Skeletal muscle tissue (tissue), 4 donors: ENCODE results near the gene ERCC6. TPM values are rescaled to one million over a fixed set of nuclear protein-coding genes. Genes with fewer than 3 reads are reported as not detected.

ENCODE experiments used
- H3K27ac ChIP-seq: one replicate; pipeline ENCODE4 v1.7.0; 2013; ENCODE audit warnings: mild to moderate bottlenecking, low read depth, low read length, inconsistent platforms
- H3K27me3 ChIP-seq, 3 donors: one replicate each; pipeline ENCODE4 v1.7.0; 2013; ENCODE audit warnings: low read length in 3 of 3; ENCODE audit not compliant: control insufficient read depth in 3 of 3, insufficient read depth in 3 of 3
- H3K36me3 ChIP-seq, 3 donors: one replicate each; pipeline ENCODE4 v1.7.0; 2013; ENCODE audit warnings: low read length in 3 of 3; ENCODE audit not compliant: control insufficient read depth in 3 of 3, insufficient read depth in 3 of 3
- H3K4me1 ChIP-seq, 3 donors: one replicate each; pipeline ENCODE4 v1.7.0; 2013; ENCODE audit warnings: low read length in 3 of 3, mild to moderate bottlenecking in 3 of 3; ENCODE audit not compliant: control insufficient read depth in 3 of 3, insufficient read depth in 3 of 3
- H3K4me3 ChIP-seq, 3 donors: one replicate each; pipeline ENCODE4 v1.7.0; 2013; ENCODE audit warnings: low read length in 3 of 3
- H3K9ac ChIP-seq, 3 donors: one replicate each; pipeline ENCODE4 v1.7.0; 2013; ENCODE audit warnings: low read length in 3 of 3, mild to moderate bottlenecking in 3 of 3, moderate library complexity in 2 of 3, low read depth in 1 of 3
- H3K9me3 ChIP-seq, 3 donors: one replicate each; pipeline ENCODE4 v1.7.0; 2013; ENCODE audit warnings: low read length in 3 of 3; ENCODE audit not compliant: control insufficient read depth in 3 of 3
- total RNA-seq: library from RNA; depleted of rRNA; stranded (reverse); fragments of >200 nt; gene quantifications from one replicate; pipeline ENCODE4 v1.2.3, GENCODE V29; 2014
- donor health status: Osteomylitis.

The ERCC6 gene
- total RNA-seq, 1 donor from 2014 or later = 24.0 TPM

- Histone ChIP-seq H3K9ac (no peak overlapping the region), H3K36me3 (no peaks in the 10 kb centered on the region), H3K4me1 (no peaks in the 10 kb centered on the region), H3K27me3 (peaks cover 0 to 4% (median 3%) of the 10 kb centered on the region in 3 donors), H3K4me3 (no peak overlapping the region), H3K27ac (no peak overlapping the region), H3K9me3 (peaks cover 0 to 2% (median 0%) of the 10 kb centered on the region in 3 donors)
These were observed 30.2 kb upstream of the ERCC6 start for GRCh38 chr10:49569031-49569631.

- no peak overlapping the region for H3K27ac ChIP-seq
- peaks cover 0 to 2% (median 0%) of the 10 kb centered on the region in 3 donors for H3K9me3 ChIP-seq
- H3K9ac ChIP-seq = no peak overlapping the region
- H3K27me3 ChIP-seq = peaks cover 0 to 5% (median 3%) of the 10 kb centered on the region in 3 donors
- no peaks in the 10 kb centered on the region for H3K36me3 ChIP-seq
- no peaks in the 10 kb centered on the region for H3K4me1 ChIP-seq
- no peak overlapping the region for H3K4me3 ChIP-seq
These were observed 29.3 kb upstream of the ERCC6 start for GRCh38 chr10:49568235-49568634.

- no peaks in the 10 kb centered on the region for H3K36me3 ChIP-seq
- H3K27me3 ChIP-seq = peaks cover 0 to 7% (median 3%) of the 10 kb centered on the region in 3 donors
- H3K9me3 ChIP-seq = peaks cover 0 to 2% (median 0%) of the 10 kb centered on the region in 3 donors
- no peak overlapping the region for H3K27ac ChIP-seq
- H3K4me1 ChIP-seq = no peaks in the 10 kb centered on the region
- no peak overlapping the region for H3K4me3 ChIP-seq
- no peak overlapping the region for H3K9ac ChIP-seq
These were observed 28.9 kb upstream of the ERCC6 start for GRCh38 chr10:49567810-49568209.

GRCh38 chr10:49564461-49565009, 25.6 kb upstream of the ERCC6 start:
- H3K4me3 ChIP-seq = no peak overlapping the region
- peaks cover 0 to 4% (median 3%) of the 10 kb centered on the region in 3 donors for H3K27me3 ChIP-seq

GRCh38 chr10:49562893-49563292, 24.0 kb upstream of the ERCC6 start:
- H3K27ac ChIP-seq = no peak overlapping the region
- H3K27me3 ChIP-seq = peaks cover 0 to 4% (median 3%) of the 10 kb centered on the region in 3 donors
- no peaks in the 10 kb centered on the region for H3K9me3 ChIP-seq
- H3K4me3 ChIP-seq = no peak overlapping the region
- no peaks in the 10 kb centered on the region for H3K36me3 ChIP-seq
- no peaks in the 10 kb centered on the region for H3K4me1 ChIP-seq
- H3K9ac ChIP-seq = no peak overlapping the region

More at GRCh38 chr10:49564461-49565009, 25.6 kb upstream of the ERCC6 start:
- Histone ChIP-seq H3K4me1 (no peaks in the 10 kb centered on the region), H3K9me3 (no peaks in the 10 kb centered on the region), H3K36me3 (no peaks in the 10 kb centered on the region), H3K9ac (no peak overlapping the region), H3K27ac (no peak overlapping the region)

GRCh38 chr10:49560526-49560925, 21.6 kb upstream of the ERCC6 start:
- Histone ChIP-seq H3K27ac (no peak overlapping the region), H3K36me3 (no peaks in the 10 kb centered on the region), H3K4me1 (no peaks in the 10 kb centered on the region), H3K4me3 (no peak overlapping the region), H3K27me3 (peaks cover 0 to 4% (median 3%) of the 10 kb centered on the region in 3 donors), H3K9me3 (no peaks in the 10 kb centered on the region), H3K9ac (no peak overlapping the region)

GRCh38 chr10:49559476-49559875, 20.6 kb upstream of the ERCC6 start:
- H3K4me3 ChIP-seq = no peak overlapping the region
- no peaks in the 10 kb centered on the region for H3K36me3 ChIP-seq
- no peaks in the 10 kb centered on the region for H3K9me3 ChIP-seq
- no peak overlapping the region for H3K27ac ChIP-seq
- no peak overlapping the region for H3K9ac ChIP-seq
- H3K27me3 ChIP-seq = peaks cover 0 to 4% (median 3%) of the 10 kb centered on the region in 3 donors
- H3K4me1 ChIP-seq = no peaks in the 10 kb centered on the region

GRCh38 chr10:49558190-49558589, 19.3 kb upstream of the ERCC6 start:
- Histone ChIP-seq H3K4me3 (no peak overlapping the region), H3K27me3 (peaks cover 2 to 4% (median 2%) of the 10 kb centered on the region in 3 donors), H3K9me3 (no peaks in the 10 kb centered on the region), H3K4me1 (no peaks in the 10 kb centered on the region), H3K9ac (no peak overlapping the region), H3K27ac (no peak overlapping the region), H3K36me3 (no peaks in the 10 kb centered on the region)

- Histone ChIP-seq H3K9me3 (no peaks in the 10 kb centered on the region), H3K9ac (no peak overlapping the region), H3K4me3 (no peak overlapping the region), H3K27me3 (peaks cover 0 to 4% (median 3%) of the 10 kb centered on the region in 3 donors), H3K27ac (no peak overlapping the region), H3K36me3 (no peaks in the 10 kb centered on the region), H3K4me1 (no peaks in the 10 kb centered on the region)
These were observed 18.8 kb upstream of the ERCC6 start for GRCh38 chr10:49557681-49558080.

- H3K9ac ChIP-seq = no peak overlapping the region
- H3K9me3 ChIP-seq = no peaks in the 10 kb centered on the region
- no peak overlapping the region for H3K4me3 ChIP-seq
- H3K4me1 ChIP-seq = no peaks in the 10 kb centered on the region
- no peaks in the 10 kb centered on the region for H3K36me3 ChIP-seq
- H3K27me3 ChIP-seq = peaks cover 0 to 4% (median 3%) of the 10 kb centered on the region in 3 donors
- H3K27ac ChIP-seq = no peak overlapping the region
These were observed 17.8 kb upstream of the ERCC6 start for GRCh38 chr10:49556723-49557122.
